Measurements from ENCODE around the gene ACE2.

GRCh38 chrX:15524417-15524816 is 76.3 kb downstream of the ACE2 start:
- TF ChIP-seq YY1 (IDR thresholded peaks at IDR 0.05; ENCODE audit: insufficient read depth, insufficient read length): no peak
- TF ChIP-seq ZNF274 (IDR thresholded peaks at IDR 0.05; ENCODE audit: low read depth, low read length): no peak

All from NT2/D1 (cell line).